ENCODE data around the gene ADARB1.

Gene ADARB1

DNA sequence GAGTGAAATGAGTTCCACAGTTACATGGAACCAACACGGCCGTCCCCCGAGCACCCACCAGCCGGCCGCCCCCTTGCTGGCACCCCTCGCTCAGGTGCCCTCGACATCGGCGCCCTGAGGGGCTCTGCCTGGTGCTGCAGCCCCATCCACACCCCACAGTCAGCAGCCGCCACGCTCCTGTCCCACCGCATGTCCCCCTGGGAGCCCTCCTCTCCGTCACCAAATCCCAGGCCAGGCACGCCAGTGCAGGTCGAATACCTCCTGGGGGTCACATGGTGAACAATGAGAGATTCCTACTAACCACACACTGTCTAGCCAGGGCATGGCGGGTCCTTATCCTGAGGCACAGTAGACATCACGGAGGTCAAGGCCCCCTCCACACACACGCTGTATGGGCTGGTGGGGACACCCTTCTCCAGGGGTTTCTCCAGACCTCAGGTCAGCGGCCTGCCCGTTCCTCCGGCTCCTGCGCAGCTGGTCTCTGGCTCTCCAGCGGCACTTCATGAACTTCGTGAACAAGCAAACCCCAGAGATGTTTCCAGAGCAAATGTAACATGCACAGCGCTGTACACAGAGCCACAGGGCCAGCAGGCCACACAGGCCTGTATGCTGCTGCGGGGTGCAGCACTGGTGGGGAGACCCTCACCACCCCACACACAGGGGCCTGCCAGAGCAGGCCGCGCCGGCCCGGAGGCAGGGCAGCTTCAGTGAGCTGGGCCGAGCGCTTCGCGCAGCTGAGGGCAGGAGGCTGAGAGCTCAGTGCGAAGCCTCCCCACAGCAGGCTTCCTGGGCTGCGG lies 191.5 kb downstream of the ADARB1 start:
- Mint-ChIP-seq H3K27me3 (no peaks in the 10 kb centered on the region), H3K4me3 (no peak overlapping the region), H3K27ac (no peak overlapping the region), H3K9me3 (no peaks in the 10 kb centered on the region), H3K4me1 (no peaks in the 10 kb centered on the region), H3K36me3 (peaks cover 23% of the 10 kb centered on the region)
- DNase-seq (ENCODE audit: low spot score in 2 of 2), result no peak
- ATAC-seq (ENCODE audit: low read depth), result no peak

DNA sequence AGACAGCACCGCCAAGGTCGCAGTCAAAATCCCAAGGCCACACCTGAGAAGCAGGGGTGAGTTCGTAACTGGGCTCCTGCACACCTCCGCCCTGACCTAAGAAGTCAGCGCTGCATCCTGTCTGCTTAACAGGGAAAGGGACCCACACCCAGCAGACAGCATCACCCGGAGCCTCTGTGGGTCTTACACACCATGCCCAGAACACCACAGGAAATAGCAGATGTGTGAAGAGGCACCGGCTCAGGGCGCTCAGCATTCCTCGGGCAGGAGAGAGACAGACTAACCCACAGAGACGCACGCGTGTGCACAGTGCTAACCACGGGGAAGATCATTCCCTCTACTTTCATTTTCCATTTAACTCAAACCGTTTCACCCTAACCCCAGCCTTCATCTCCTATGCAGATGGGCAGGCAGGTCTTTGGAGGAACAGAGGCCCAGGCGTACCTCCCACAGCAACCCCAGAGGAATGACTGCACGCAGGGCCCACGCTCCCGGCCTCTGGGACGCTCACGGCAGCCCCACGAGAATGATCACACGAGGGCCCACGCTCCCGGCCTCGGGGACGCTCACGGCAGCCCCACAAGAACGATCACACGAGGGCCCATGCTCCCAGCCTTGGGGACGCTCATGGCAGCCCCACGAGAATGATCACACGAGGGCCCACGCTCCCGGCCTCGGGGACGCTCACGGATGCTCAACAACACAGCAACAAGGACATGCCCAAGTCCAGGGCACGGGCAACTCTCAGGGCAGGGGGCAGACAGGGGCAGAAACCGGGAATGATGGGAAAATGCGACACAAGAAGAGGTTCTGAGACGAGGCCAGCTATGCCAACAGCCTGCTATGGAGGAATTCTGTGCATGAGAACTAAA lies 192.4 kb downstream of the ADARB1 start:
- Mint-ChIP-seq H3K27me3 (no peaks in the 10 kb centered on the region), H3K36me3 (peaks cover 23% of the 10 kb centered on the region), H3K4me3 (no peak overlapping the region), H3K9me3 (peaks cover 5% of the 10 kb centered on the region), H3K4me1 (no peaks in the 10 kb centered on the region), H3K27ac (no peak overlapping the region)
- ATAC-seq (ENCODE audit: low read depth), result no peak
- DNase-seq (ENCODE audit: low spot score in 2 of 2), result no peak

DNA sequence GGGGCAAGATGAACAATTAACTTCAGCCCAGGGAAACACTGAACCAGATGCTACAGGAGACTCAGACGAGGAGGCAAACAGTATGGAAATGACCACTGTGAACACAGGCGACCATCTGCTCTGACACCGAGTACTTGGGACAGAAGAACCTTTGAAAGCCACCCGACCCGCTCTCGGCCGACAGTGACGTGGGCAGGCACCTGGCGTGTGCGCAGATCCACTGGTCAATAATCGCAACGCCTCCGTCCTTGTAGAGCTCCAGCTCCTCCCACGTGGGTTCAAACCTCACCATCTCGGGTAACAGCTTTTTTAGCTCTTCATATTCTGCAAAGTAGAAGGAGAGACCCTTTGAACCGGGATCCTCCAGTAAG lies 193.0 kb downstream of the ADARB1 start:
- H3K9me3 Mint-ChIP-seq, result peaks cover 5% of the 10 kb centered on the region
- no peak overlapping the region for H3K4me3 Mint-ChIP-seq
- no peak overlapping the region for H3K27ac Mint-ChIP-seq
- no peak for ATAC-seq (ENCODE audit: low read depth)
- no peaks in the 10 kb centered on the region for H3K4me1 Mint-ChIP-seq
- no peaks in the 10 kb centered on the region for H3K27me3 Mint-ChIP-seq
- peaks cover 23% of the 10 kb centered on the region for H3K36me3 Mint-ChIP-seq
- no peak for DNase-seq (ENCODE audit: low spot score in 2 of 2)

GRCh38 chr21:45269861-45270260 lies 195.5 kb downstream of the ADARB1 start:
- ATAC-seq (ENCODE audit: low read depth), result no peak
- Mint-ChIP-seq H3K9me3 (peaks cover 5% of the 10 kb centered on the region), H3K27me3 (no peaks in the 10 kb centered on the region), H3K4me1 (no peaks in the 10 kb centered on the region), H3K36me3 (peaks cover 17% of the 10 kb centered on the region), H3K27ac (no peak overlapping the region), H3K4me3 (no peak overlapping the region)
- no peak for DNase-seq (ENCODE audit: low spot score in 2 of 2)

- peaks cover 16% of the 10 kb centered on the region for H3K36me3 Mint-ChIP-seq
- no peak for ATAC-seq (ENCODE audit: low read depth)
- H3K27me3 Mint-ChIP-seq, result no peaks in the 10 kb centered on the region
- H3K27ac Mint-ChIP-seq, result no peak overlapping the region
- peaks cover 5% of the 10 kb centered on the region for H3K9me3 Mint-ChIP-seq
- H3K4me1 Mint-ChIP-seq, result no peaks in the 10 kb centered on the region
- no peak overlapping the region for H3K4me3 Mint-ChIP-seq
- DNase-seq (ENCODE audit: low spot score in 2 of 2), result no peak
Observed at GRCh38 chr21:45270306-45270821, 196.0 kb downstream of the ADARB1 start.
